OCI-M2 (cell line): ENCODE measurements around the gene PLPP7.

Source experiments
- DNase-seq: peaks from one replicate; lab custom pipeline; 2025; ENCODE audit not compliant: unreplicated experiment; lab: John Stamatoyannopoulos, UW

Gene PLPP7

GRCh38 chr9:131280660-131281059 lies 8.9 kb upstream of the PLPP7 start:
- DNase-seq, result no peak

GRCh38 chr9:131281119-131281965 lies 8.2 kb upstream of the PLPP7 start:
- no peak for DNase-seq

- DNase-seq, result no peak
Observed at GRCh38 chr9:131282175-131282574, 7.3 kb upstream of the PLPP7 start.

- no peak for DNase-seq
Observed at GRCh38 chr9:131282688-131283422, 6.7 kb upstream of the PLPP7 start.

GRCh38 chr9:131284856-131285255 lies 4.7 kb upstream of the PLPP7 start:
- DNase-seq, result no peak

GRCh38 chr9:131287359-131287758 lies 2.2 kb upstream of the PLPP7 start:
- DNase-seq, result no peak

- no peak for DNase-seq
Observed at GRCh38 chr9:131288217-131288616, 1.3 kb upstream of the PLPP7 start.

GRCh38 chr9:131290036-131290766 lies 678 bp downstream of the PLPP7 start:
- no peak for DNase-seq

GRCh38 chr9:131290767-131291370 lies 1.3 kb downstream of the PLPP7 start:
- DNase-seq, result no peak

- DNase-seq, result no peak
Observed at GRCh38 chr9:131291795-131292315, 2.3 kb downstream of the PLPP7 start.

GRCh38 chr9:131292937-131293336 lies 3.4 kb downstream of the PLPP7 start:
- no peak for DNase-seq

- no peak for DNase-seq
Observed at GRCh38 chr9:131296460-131296859, 6.9 kb downstream of the PLPP7 start.

GRCh38 chr9:131296906-131297500 lies 7.5 kb downstream of the PLPP7 start:
- no peak for DNase-seq

- no peak for DNase-seq
Observed at GRCh38 chr9:131297903-131298302, 8.4 kb downstream of the PLPP7 start.

GRCh38 chr9:131298341-131298740 lies 8.8 kb downstream of the PLPP7 start:
- DNase-seq, result no peak

- DNase-seq, result no peak
Observed at GRCh38 chr9:131298816-131299215, 9.3 kb downstream of the PLPP7 start.

- no peak for DNase-seq
Observed at GRCh38 chr9:131299346-131299960, 9.9 kb downstream of the PLPP7 start.

- DNase-seq, result no peak
Observed at GRCh38 chr9:131299961-131300347, 10.4 kb downstream of the PLPP7 start.

- DNase-seq, result no peak
Observed at GRCh38 chr9:131300444-131300843, 10.9 kb downstream of the PLPP7 start.
